D341Med (cell line): ENCODE data around the gene SGIP1.

Source experiments
- DNase-seq: peaks from one replicate; pipeline ENCODE4 v3.0.0; 2012; ENCODE audit warnings: low spot score

Gene SGIP1

GRCh38 chr1:66607458-66607857 lies 73.5 kb downstream of the SGIP1 start:
- DNase-seq, result no peak

GRCh38 chr1:66613187-66613586 lies 79.2 kb downstream of the SGIP1 start:
- DNase-seq, result no peak

- no peak for DNase-seq
These were observed 83.6 kb downstream of the SGIP1 start for GRCh38 chr1:66617362-66618184.

GRCh38 chr1:66618390-66618789 lies 84.4 kb downstream of the SGIP1 start:
- DNase-seq, result no peak

DNA sequence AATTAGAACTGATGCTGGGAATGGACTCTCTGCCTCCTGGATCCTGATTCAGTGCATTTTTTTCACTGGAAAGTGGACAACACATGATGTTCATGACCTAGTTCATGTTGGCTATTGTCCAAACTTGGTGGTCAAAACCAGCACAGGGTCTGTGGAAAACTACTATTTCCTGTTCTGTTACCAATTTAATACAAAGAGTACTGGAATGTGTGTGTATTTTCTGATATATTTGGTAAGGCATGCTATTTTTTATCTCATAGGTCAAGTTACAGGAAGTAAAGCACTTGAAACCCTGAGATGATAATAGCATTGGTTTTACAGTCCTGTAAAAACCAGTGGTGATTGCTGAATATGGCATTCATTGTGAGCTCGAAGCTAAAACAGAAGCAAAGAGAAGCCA lies 89.9 kb downstream of the SGIP1 start:
- DNase-seq, result no peak

DNA sequence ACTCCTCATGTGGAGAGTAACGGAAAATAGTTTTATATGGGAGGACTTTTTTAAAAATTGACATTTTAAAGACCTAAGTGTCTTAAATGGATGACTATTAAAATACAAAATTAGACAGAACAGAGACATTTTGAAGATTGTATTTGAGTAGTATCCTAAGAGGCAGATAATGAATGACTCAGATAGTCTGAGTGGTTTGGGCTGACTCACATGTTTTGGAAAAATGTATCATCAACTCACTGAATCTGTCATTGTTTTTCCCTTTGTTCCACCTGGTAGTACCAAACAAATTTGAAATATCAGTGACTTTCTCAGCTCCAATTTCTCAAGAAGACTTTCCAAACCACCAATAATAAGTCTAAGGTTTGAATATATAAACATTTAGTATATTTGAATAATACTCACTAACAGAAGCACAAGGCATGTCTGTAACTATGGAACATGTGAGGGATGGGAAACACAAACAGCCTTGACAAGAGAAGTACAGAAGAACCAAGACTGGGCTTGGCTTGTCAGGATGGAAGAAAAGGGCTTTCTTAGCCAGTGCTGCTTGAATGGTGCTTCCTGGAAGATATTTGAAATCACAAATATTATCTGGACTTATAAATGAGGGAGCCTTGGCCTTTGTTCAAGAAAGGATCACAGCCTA lies 90.6 kb downstream of the SGIP1 start:
- no peak for DNase-seq

DNA sequence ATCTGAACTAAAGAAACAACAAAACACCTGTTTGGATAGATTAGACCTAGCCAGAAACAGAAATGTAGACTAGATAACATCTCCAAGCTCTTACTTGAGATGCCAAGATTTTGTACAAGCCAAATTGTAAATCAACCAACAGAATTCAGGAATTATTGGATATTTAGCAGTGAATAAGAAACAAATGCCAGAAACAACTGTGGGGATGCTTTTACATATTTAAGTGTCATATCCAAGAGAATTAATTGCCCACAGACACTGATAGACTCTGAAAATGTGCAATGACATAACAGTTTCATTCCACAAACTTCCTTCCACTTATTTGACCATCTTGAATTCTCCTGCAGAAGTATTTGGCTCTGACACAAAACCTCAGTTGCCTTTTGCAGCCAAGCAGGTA lies 92.3 kb downstream of the SGIP1 start:
- no peak for DNase-seq

DNA sequence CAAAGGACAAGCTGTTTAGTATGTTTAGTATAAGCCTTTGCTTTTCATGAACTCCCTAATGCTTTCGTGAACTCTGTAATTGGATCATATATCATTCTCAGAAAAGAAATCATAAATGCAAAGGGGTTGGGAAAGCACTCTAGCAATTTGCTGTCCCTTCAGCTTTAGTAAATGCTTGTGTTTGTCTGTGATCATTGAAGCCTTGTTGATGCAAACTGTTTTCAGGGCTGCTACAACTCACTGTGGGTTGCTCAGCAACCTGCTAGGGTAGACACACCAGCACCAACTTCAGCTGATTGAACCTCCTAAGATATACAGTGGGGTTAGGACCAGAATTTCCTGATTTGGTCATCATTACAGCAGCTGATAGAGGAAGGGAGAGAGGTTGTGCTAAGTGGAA lies 95.0 kb downstream of the SGIP1 start:
- DNase-seq, result no peak

GRCh38 chr1:66633159-66633558 lies 99.2 kb downstream of the SGIP1 start:
- no peak for DNase-seq

DNA sequence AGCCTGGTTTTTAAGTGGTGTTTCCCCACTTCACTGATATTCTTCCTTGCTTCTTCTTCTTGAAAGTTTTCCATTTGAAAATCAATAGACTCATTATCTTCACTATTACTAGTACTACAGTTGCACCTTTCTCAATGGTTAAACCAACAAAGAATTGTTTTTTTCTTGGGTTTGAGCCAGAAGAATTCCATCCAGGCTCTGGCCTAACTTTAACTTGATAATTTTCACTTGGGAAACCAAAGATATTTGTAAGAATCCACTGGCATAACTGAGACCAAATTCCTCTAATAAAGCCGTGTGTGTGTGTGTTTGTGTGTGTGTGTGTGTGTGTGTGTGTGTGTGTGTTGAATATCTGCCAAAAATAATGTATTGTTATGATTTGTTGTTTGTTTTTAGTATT lies 103.2 kb downstream of the SGIP1 start:
- no peak for DNase-seq

GRCh38 chr1:66641891-66642473 lies 108.0 kb downstream of the SGIP1 start:
- DNase-seq, result no peak

DNA sequence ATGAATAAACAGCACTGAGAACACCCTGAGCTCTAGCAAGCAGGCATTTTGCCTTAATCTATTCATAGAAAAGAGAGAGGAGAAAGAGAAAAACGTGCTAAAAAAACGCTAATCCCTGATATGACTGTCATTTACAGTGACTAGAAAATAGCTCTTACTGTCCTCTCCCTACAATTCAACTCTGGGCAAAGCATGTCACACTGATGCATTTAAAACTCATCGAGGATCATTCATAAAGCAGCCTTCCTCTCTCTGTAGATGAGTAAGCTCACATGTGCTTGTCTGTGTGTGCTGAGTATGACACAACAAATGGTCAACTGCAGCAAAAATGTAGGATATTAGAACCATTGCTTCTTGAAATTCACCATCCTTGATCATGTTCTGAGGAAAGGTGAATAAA lies 109.0 kb downstream of the SGIP1 start:
- DNase-seq, result no peak

GRCh38 chr1:66644331-66644730 lies 110.4 kb downstream of the SGIP1 start:
- no peak for DNase-seq

DNA sequence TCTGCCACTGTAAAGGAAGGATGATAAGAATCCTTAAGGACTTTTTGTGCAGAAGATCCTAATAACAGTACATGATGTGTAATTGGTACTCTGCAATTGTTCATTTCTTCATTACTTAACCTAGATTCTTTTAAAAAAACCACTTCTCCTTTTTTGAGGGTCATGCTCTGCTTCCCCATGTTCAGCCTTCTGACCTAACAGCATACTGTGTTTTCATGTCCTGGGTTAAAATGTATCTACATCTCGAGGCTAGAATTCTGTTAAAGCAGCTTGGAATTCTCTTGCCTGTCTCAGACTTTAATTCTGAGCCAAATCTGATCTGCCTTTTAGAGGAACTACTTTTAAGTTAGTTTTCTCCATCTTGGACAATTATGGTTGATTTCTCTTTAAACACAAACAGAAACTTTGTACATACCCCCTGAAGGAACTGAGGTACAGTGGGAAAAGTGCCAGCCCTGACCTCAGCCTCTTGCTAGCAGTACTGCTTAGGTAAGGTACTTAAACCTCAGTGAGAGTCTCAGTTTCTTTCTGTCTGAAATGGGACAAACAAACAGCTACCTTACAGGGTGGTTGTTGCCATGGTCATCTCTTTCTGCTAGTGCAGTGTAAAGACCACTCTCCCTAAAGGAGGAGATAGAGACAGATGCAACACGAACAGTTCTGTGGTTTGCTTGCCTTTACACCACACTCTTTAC lies 115.1 kb downstream of the SGIP1 start:
- no peak for DNase-seq

GRCh38 chr1:66652556-66652955 lies 118.6 kb downstream of the SGIP1 start:
- no peak for DNase-seq

GRCh38 chr1:66654643-66655042 lies 120.7 kb downstream of the SGIP1 start:
- DNase-seq, result no peak

GRCh38 chr1:66671455-66671854 lies 137.5 kb downstream of the SGIP1 start:
- no peak for DNase-seq

GRCh38 chr1:66676613-66677298 lies 142.8 kb downstream of the SGIP1 start:
- no peak for DNase-seq

DNA sequence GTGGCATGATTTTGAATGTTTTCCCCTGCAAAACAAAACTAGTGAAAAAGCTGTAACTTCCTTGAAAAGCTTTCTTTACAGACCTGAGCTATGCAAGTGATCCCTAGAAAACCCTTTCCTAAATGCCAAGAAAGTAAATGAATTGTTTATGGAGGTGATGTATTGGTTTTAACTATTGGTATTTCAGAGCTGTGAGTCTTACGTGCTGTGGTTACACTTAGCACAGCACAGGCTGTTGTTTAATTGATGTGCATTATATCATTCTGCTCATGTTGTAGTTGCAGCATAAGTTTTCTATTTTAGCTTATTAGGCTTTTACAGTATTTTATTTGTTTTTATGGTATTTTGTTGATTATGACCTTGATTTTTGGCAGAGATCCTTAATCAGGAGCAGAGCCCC lies 144.2 kb downstream of the SGIP1 start:
- DNase-seq, result no peak

GRCh38 chr1:66679140-66679539 lies 145.2 kb downstream of the SGIP1 start:
- DNase-seq, result no peak

GRCh38 chr1:66681686-66682085 lies 147.7 kb downstream of the SGIP1 start:
- DNase-seq, result no peak

DNA sequence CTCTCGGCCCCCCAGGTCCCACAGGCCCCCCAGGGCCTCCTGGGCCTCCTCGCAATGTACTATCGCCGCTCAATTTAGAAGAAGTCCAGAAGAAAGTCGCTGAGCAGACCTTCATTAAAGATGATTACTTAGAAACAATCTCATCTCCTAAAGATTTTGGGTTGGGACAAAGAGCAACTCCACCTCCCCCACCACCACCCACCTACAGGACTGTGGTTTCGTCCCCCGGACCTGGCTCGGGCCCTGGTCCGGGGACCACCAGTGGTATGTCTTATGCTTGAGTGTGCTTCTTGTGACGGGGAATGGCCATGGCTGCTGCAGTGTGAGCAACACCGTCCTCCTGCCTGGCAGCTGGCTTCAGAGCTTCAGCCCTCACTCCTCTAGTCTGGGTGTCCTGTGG lies 148.2 kb downstream of the SGIP1 start:
- no peak for DNase-seq
